Kidney (tissue), 14 donors: ENCODE data around the gene ADGRF5. TPM values are rescaled to one million over a fixed set of nuclear protein-coding genes. Genes with fewer than 3 reads are reported as not detected.

Experiments used
- DNase-seq, 5 donors: peaks; one replicate each; pipeline ENCODE4 v3.0.0-alpha.2; 2013 to 2020
- FAIRE-seq: peaks from 2 replicates; lab custom pipeline; 2012; peaks lifted over from hg19 to GRCh38; lab: Jason Lieb, UNC
- H3K27ac ChIP-seq, 2 donors: one replicate each; pipeline ENCODE4 v1.7.0; 2013; ENCODE audit warnings: low read depth in 2 of 2, low read length in 2 of 2, inconsistent platforms in 1 of 2
- H3K27me3 ChIP-seq: one replicate; pipeline ENCODE4 v1.7.1; 2013; ENCODE audit warnings: low read length, inconsistent platforms; ENCODE audit not compliant: control insufficient read depth, insufficient read depth
- H3K36me3 ChIP-seq, 3 donors: one replicate each; pipeline versions ENCODE4 v1.7.0 to v1.7.1; 2013; ENCODE audit warnings: low read length in 3 of 3, control low read depth in 1 of 3, inconsistent platforms in 1 of 3; ENCODE audit not compliant: insufficient read depth in 3 of 3, control insufficient read depth in 2 of 3
- H3K4me1 ChIP-seq, 3 donors: one replicate each; pipeline versions ENCODE4 v1.7.0 to v1.7.1; 2013; ENCODE audit warnings: low read length in 3 of 3, inconsistent platforms in 1 of 3, low read depth in 1 of 3; ENCODE audit not compliant: control insufficient read depth in 2 of 3, insufficient read depth in 2 of 3
- H3K4me3 ChIP-seq, 3 donors: one replicate each; pipeline versions ENCODE4 v1.7.0 to v1.8.1; 2013; ENCODE audit warnings: low read length in 3 of 3, control low read depth in 1 of 3, inconsistent platforms in 1 of 3
- H3K9ac ChIP-seq, 3 donors: one replicate each; pipeline versions ENCODE4 v1.7.0 to v1.7.1; 2013; ENCODE audit warnings: low read length in 3 of 3, control low read depth in 1 of 3, inconsistent platforms in 1 of 3
- H3K9me3 ChIP-seq, 3 donors: one replicate each; pipeline versions ENCODE4 v1.7.0 to v1.7.1; 2013; ENCODE audit warnings: low read length in 3 of 3, control low read depth in 1 of 3, inconsistent platforms in 1 of 3; ENCODE audit not compliant: control insufficient read depth in 2 of 3, insufficient read depth in 1 of 3
- CTCF ChIP-seq: IDR thresholded peaks from 3 replicates; pipeline ENCODE4 v1.5.1; 2012; ENCODE audit warnings: mild to moderate bottlenecking, moderate library complexity, borderline replicate concordance; ENCODE audit not compliant: insufficient read depth; ENCODE audit errors: extremely low read depth
- intact Hi-C: fragments of 100-400 bp; cut with DNase I; formaldehyde crosslinking; loops from one replicate; pipeline ENCODE4 v1.11.1; 2022
- polyA plus RNA-seq: library from polyadenylated mRNA; stranded (reverse); fragments of 350-450 nt; fragmentation: Illumina TruSeq; extraction: RNeasy Lipid Tissue Mini Kit (QIAGEN cat#74804); gene quantifications from one replicate; pipeline ENCODE4 v1.2.3, GENCODE V29; 2014; ENCODE audit warnings: low read depth, low replicate concordance; ENCODE audit not compliant: insufficient read depth
- total RNA-seq: library from RNA; stranded (reverse); fragmentation: NEBNext Ultra II Directional; extraction: Animal tissue kit (Norgen Biotek cat#: 25700); gene quantifications from one replicate; pipeline ENCODE4 v1.2.1, GENCODE V29; 2021
- donor health status: control.
- donor health status: control.
- donor health status: control.
- donor health status: control.
- donor health status: control.
- donor health status: DM: yes; HTN: yes; CAD: no.
- donor health status: Normal renal cell carcinoma (clear cell type).

The ADGRF5 gene
- total and polyA plus RNA-seq, 2 donors from 2014 or later, result 44.1 to 51.7 TPM

GRCh38 chr6:46948699-46949098 lies 27.0 kb upstream of the ADGRF5 start:
- peaks cover 0 to 10% (median 0%) of the 10 kb centered on the region in 3 donors for H3K4me1 ChIP-seq
- peak overlapping the region; percentile 64 to 66 for H3K27ac ChIP-seq
- H3K9me3 ChIP-seq, result no peaks in the 10 kb centered on the region
- H3K27me3 ChIP-seq, result no peaks in the 10 kb centered on the region
- H3K36me3 ChIP-seq, result no peaks in the 10 kb centered on the region
- TF ChIP-seq CTCF, result no peak
- no peak overlapping the region for H3K9ac ChIP-seq
- intact Hi-C loops, result no loop called here
- peak overlapping the region in 1 of 3 donors; percentile 2 for H3K4me3 ChIP-seq
- no peak for FAIRE-seq
- DNase-seq, result peak in 1 of 5 donors; percentile 64

GRCh38 chr6:46947497-46947896 lies 25.8 kb upstream of the ADGRF5 start:
- intact Hi-C loops, result no loop called here
- no peak for DNase-seq
- no peak for FAIRE-seq
- Histone ChIP-seq H3K27ac (peak overlapping the region in 1 of 2 donors; percentile 35), H3K27me3 (no peaks in the 10 kb centered on the region), H3K4me1 (peaks cover 0 to 10% (median 0%) of the 10 kb centered on the region in 3 donors), H3K4me3 (no peak overlapping the region), H3K9ac (no peak overlapping the region), H3K9me3 (no peaks in the 10 kb centered on the region), H3K36me3 (no peaks in the 10 kb centered on the region)
- TF ChIP-seq CTCF, result no peak

- intact Hi-C loops, result no loop called here
- no peak for DNase-seq
- TF ChIP-seq CTCF, result no peak
- Histone ChIP-seq H3K4me1 (peaks cover 0 to 6% (median 0%) of the 10 kb centered on the region in 3 donors), H3K36me3 (no peaks in the 10 kb centered on the region), H3K4me3 (no peak overlapping the region), H3K27ac (peak overlapping the region in 1 of 2 donors; percentile 13), H3K9me3 (no peaks in the 10 kb centered on the region), H3K9ac (no peak overlapping the region), H3K27me3 (no peaks in the 10 kb centered on the region)
- no peak for FAIRE-seq
Measured at GRCh38 chr6:46940433-46941226, 18.9 kb upstream of the ADGRF5 start.
